Thyroid gland (tissue), 4 donors: Measurements from ENCODE around the gene TSHZ2. TPM values are rescaled to one million over a fixed set of nuclear protein-coding genes. Genes with fewer than 3 reads are reported as not detected.

Source experiments
- DNase-seq, 2 donors: peaks; one replicate each; pipeline ENCODE4 v3.0.0-alpha.2; 2019
- H3K27ac ChIP-seq, 3 donors: fragments of 200-600 bp; sonication (generic); 1 replicate in 2 of 3; 2 replicates in 1 of 3; pipeline ENCODE4 v1.5.1; 2016 to 2019; ENCODE audit warnings: mild to moderate bottlenecking in 1 of 3, moderate library complexity in 1 of 3
- H3K27me3 ChIP-seq: fragments of 200-600 bp; sonication (generic); one replicate; pipeline ENCODE4 v1.5.1; 2019
- H3K36me3 ChIP-seq, 2 donors: fragments of 200-600 bp; sonication (generic); one replicate each; pipeline ENCODE4 v1.5.1; 2016 to 2019
- H3K4me1 ChIP-seq, 2 donors: fragments of 200-600 bp; sonication (generic); one replicate each; pipeline ENCODE4 v1.5.1; 2017 to 2019
- H3K4me3 ChIP-seq, 3 donors: fragments of 200-600 bp; sonication (generic); replicated peaks in 1 of 3; 1 replicate in 2 of 3; 2 replicates in 1 of 3; pipeline ENCODE4 v1.5.1; 2016; ENCODE audit warnings: mild to moderate bottlenecking in 1 of 3
- H3K9me3 ChIP-seq: fragments of 200-600 bp; sonication (generic); one replicate; pipeline ENCODE4 v1.5.1; 2017
- POLR2A ChIP-seq, 2 donors: fragments of 450-650 bp; IDR thresholded peaks; one replicate each; pipeline ENCODE4 v1.6.1; 2017; ENCODE audit warnings: antibody characterized with exemption in 2 of 2, mild to moderate bottlenecking in 2 of 2, moderate library complexity in 1 of 2
- WGBS, 2 donors: methylation state at CpG; one replicate each; pipeline ENCODE4 v1.1.5; 2017; 5-methylcytosine and 5-hydroxymethylcytosine counted together
- intact Hi-C: fragments of 100-400 bp; cut with DNase I; formaldehyde crosslinking; loops from one replicate; pipeline ENCODE4 v1.15.1; 2023
- total RNA-seq, 4 donors: library from RNA; depleted of rRNA; stranded (reverse); fragments of >200 nt; gene quantifications; one replicate each; pipeline ENCODE4 v1.2.3, GENCODE V29; 2016
- TF ChIP-seq, protein P1 (sequence below), 6 experiments: fragments of 200-600 bp in 3 of 6; fragments of 450-650 bp in 3 of 6; sonication (generic) in 3 of 6; IDR thresholded peaks; one replicate each; pipeline ENCODE4 v1.5.1; 2016 to 2019; ENCODE audit warnings: antibody characterized with exemption in 6 of 6, mild to moderate bottlenecking in 2 of 6, inconsistent platforms in 1 of 6, moderate library complexity in 1 of 6

TSHZ2 gene
- total RNA-seq, 4 donors from 2014 or later = 11.0 to 27.9 (median 14.0) TPM

DNA sequence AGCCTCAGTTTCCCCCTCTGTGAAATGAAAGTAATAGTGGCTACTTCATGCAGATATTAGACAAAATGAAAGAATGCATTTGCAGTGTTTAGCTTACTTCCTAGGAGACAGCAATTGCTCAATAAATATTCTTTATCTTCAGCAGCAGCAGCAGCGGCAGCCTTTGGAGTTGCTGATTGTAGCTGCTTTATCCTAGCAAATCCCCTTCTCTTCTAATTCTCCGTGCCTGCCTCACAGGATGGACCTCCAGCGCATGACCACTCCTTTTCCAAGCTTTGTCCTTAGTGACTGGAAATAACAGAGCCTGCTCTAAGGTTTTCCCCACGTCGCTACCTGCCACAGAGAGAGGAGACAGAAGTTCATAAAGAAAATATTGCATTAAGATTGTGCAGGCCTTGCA lies 279.8 kb downstream of the TSHZ2 start:
- Histone ChIP-seq H3K27me3 (no peaks in the 10 kb centered on the region), H3K4me3 (no peak overlapping the region), H3K36me3 (no peaks in the 10 kb centered on the region), H3K9me3 (no peaks in the 10 kb centered on the region), H3K4me1 (no peaks in the 10 kb centered on the region), H3K27ac (no peak overlapping the region)
- intact Hi-C loops = no loop called here
- DNase-seq = no peak
- no peak for TF ChIP-seq POLR2A (IDR thresholded peaks at IDR 0.05)
- TF ChIP-seq, protein P1, sequence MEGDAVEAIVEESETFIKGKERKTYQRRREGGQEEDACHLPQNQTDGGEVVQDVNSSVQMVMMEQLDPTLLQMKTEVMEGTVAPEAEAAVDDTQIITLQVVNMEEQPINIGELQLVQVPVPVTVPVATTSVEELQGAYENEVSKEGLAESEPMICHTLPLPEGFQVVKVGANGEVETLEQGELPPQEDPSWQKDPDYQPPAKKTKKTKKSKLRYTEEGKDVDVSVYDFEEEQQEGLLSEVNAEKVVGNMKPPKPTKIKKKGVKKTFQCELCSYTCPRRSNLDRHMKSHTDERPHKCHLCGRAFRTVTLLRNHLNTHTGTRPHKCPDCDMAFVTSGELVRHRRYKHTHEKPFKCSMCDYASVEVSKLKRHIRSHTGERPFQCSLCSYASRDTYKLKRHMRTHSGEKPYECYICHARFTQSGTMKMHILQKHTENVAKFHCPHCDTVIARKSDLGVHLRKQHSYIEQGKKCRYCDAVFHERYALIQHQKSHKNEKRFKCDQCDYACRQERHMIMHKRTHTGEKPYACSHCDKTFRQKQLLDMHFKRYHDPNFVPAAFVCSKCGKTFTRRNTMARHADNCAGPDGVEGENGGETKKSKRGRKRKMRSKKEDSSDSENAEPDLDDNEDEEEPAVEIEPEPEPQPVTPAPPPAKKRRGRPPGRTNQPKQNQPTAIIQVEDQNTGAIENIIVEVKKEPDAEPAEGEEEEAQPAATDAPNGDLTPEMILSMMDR (IDR thresholded peaks at IDR 0.05) = no peak
- WGBS, 2 donors = 89 to 93% methylated on average over 5 of the region's 5 CpGs

- 94% methylated on average over 13 to 18 of the region's 18 CpGs for WGBS, 2 donors
- no peak overlapping the region for H3K4me3 ChIP-seq
- intact Hi-C loops = no loop called here
Observed at GRCh38 chr20:53253668-53254067, 281.5 kb downstream of the TSHZ2 start.

GRCh38 chr20:53255102-53255710 lies 283.0 kb downstream of the TSHZ2 start:
- Histone ChIP-seq H3K4me3 (no peak overlapping the region), H3K9me3 (no peaks in the 10 kb centered on the region), H3K36me3 (no peaks in the 10 kb centered on the region), H3K4me1 (no peaks in the 10 kb centered on the region), H3K27me3 (no peaks in the 10 kb centered on the region), H3K27ac (no peak overlapping the region)
- 89 to 97% methylated on average over 16 to 18 of the region's 18 CpGs for WGBS, 2 donors
- intact Hi-C loops = no loop called here
- DNase-seq = no peak
- TF ChIP-seq, protein P1 (IDR thresholded peaks at IDR 0.05) = no peak
- TF ChIP-seq POLR2A (IDR thresholded peaks at IDR 0.05) = no peak

More at GRCh38 chr20:53253668-53254067, 281.5 kb downstream of the TSHZ2 start:
- H3K27ac ChIP-seq = no peak overlapping the region
- TF ChIP-seq, protein P1 (IDR thresholded peaks at IDR 0.05) = no peak
- TF ChIP-seq POLR2A (IDR thresholded peaks at IDR 0.05) = no peak
- no peaks in the 10 kb centered on the region for H3K36me3 ChIP-seq
- DNase-seq = no peak
- no peaks in the 10 kb centered on the region for H3K27me3 ChIP-seq
- no peaks in the 10 kb centered on the region for H3K4me1 ChIP-seq
- no peaks in the 10 kb centered on the region for H3K9me3 ChIP-seq

DNA sequence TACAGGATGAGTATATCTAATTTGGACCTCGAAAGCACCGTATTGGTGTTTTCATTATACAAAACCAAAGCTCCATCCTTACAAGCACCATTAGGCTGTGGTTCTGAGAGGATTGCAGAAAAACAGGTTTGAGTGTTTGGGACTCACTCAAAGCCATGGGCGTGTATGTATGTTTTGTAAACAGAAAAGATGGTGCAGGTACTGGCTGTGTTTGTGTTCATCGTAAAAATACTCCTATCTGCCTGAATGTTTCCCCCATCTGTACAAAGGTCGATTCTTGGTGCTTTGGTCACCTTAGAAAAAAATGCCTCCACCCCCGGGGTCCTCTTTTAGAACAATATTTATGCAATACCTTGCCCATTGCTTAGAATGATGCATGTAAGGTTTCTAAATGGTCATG lies 286.6 kb downstream of the TSHZ2 start:
- H3K36me3 ChIP-seq = no peaks in the 10 kb centered on the region
- H3K4me3 ChIP-seq = no peak overlapping the region
- no peaks in the 10 kb centered on the region for H3K9me3 ChIP-seq
- WGBS, 2 donors = 78 to 83% methylated on average over 6 of the region's 6 CpGs
- no peak for TF ChIP-seq POLR2A (IDR thresholded peaks at IDR 0.05)
- TF ChIP-seq, protein P1 (IDR thresholded peaks at IDR 0.05) = no peak
- H3K27ac ChIP-seq = no peak overlapping the region
- no peaks in the 10 kb centered on the region for H3K4me1 ChIP-seq
- no peaks in the 10 kb centered on the region for H3K27me3 ChIP-seq
- intact Hi-C loops = no loop called here
- DNase-seq = no peak

DNA sequence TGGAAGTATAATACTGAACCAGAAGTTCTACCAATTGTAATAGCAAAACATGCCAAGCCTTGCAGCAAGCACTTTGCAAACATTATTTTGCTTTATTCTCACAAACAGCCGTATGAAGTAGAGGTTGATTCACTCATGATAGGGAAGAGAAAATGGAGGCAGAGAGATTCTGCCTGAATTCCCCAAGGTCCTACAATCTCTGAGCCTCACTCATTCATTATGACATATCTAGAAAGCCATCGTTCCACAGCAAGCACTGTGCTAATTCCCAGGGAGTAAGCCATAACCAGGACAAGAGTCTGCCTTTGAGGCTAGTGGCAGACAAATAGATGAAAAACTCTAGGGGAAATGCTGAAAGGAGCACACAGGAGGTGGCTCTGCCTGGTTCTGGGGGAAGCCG lies 288.0 kb downstream of the TSHZ2 start:
- no peak for TF ChIP-seq POLR2A (IDR thresholded peaks at IDR 0.05)
- H3K4me1 ChIP-seq = no peaks in the 10 kb centered on the region
- no peak overlapping the region for H3K27ac ChIP-seq
- DNase-seq = no peak
- no peaks in the 10 kb centered on the region for H3K36me3 ChIP-seq
- WGBS, 2 donors = 75 to 80% methylated on average over 3 of the region's 3 CpGs
- no peak overlapping the region for H3K4me3 ChIP-seq
- H3K27me3 ChIP-seq = no peaks in the 10 kb centered on the region
- H3K9me3 ChIP-seq = no peaks in the 10 kb centered on the region
- intact Hi-C loops = no loop called here
